ENCODE measurements around the gene U2AF2. TPM values are rescaled to one million over a fixed set of nuclear protein-coding genes. Genes with fewer than 3 reads are reported as not detected.

The U2AF2 gene
- polyA plus RNA-seq, 1 of the 3 experiments (the other 2 are of a cell fraction), result 321 TPM

DNA sequence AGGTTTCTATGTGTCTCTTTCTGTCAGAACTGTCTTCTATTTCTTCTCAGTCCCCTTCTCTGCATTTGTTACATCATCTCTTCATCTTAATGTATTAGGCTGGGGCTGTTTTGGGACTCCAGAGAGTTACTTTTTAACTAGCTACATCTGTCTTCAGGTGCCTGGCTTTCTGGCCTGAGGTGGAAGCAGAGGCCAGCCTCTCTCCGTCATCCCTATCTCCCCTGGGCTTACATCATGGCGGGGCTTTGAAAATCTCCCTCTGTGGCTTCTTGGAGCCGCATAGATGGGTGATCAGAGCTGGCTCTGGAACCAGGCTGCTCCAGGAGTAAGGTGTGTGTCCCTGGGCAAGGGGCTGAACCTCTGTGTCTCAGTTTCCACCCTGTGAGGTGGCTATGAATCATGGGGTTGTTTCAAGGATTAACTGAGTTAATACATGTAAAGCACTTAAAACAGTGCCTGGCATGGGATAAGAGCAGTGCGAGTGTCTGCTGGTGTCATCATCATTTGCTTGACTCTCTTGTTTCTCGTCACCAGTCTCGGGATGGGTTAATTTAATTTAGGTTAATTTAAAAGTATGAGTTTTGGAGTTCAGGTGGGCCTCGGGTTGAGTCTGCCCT is 22.2 kb downstream of the U2AF2 start:
- ChIA-PET CTCF (interaction anchor here (1.0 kb wide), 1 partner anchor 23 kb away, joined by 4 read pairs; no protein-coding TSS in a partner anchor), POLR2A (no interaction called here)
- peaks cover 92% of the 10 kb centered on the region for H3K79me2 ChIP-seq (ENCODE audit: insufficient read depth)
- no peaks in the 10 kb centered on the region for H3K9me3 ChIP-seq
- peaks cover 26 to 48% of the 10 kb centered on the region in 2 experiments for H3K36me3 ChIP-seq (replicated peaks in 1 of 2; ENCODE audit: control insufficient read depth in 1 of 2, insufficient read depth in 2 of 2, low read length in 1 of 2)
- H3K9me2 ChIP-seq, result no peaks in the 10 kb centered on the region
- peak overlapping the region; percentile 87; the same call in 1 of the 2 replicates for H3K9ac ChIP-seq
- H3K27me3 ChIP-seq (ENCODE audit: insufficient read depth), result no peaks in the 10 kb centered on the region
- peaks cover 78% of the 10 kb centered on the region for H4K20me1 ChIP-seq (ENCODE audit: insufficient read depth)
- TF ChIP-seq TCF12 (IDR thresholded peaks at IDR 0.05), result no peak
- 87% methylated on average over 7 of the region's 7 CpGs for WGBS (ENCODE audit: low lambda C conversion rate)
- peak overlapping the region; percentile 97 for H3K4me2 ChIP-seq
- no peak for DNase-seq
- peak overlapping the region; percentile 74 to 96; a peak in 3 of 4 replicates for H3K4me3 ChIP-seq (ENCODE audit: low read depth in 2 of 2, low read length in 1 of 2)
- peaks cover 21% of the 10 kb centered on the region for H3F3A ChIP-seq (replicated peaks; ENCODE audit: insufficient read depth)
- H3K4me1 ChIP-seq (ENCODE audit: control insufficient read depth in 1 of 2, insufficient read depth in 2 of 2, low read depth in 1 of 2, low read length in 1 of 2), result peaks cover 7 to 28% of the 10 kb centered on the region in 2 experiments; a peak in 3 of 4 replicates
- H2AFZ ChIP-seq (ENCODE audit: low read depth), result no peak overlapping the region
- H3K27ac ChIP-seq (ENCODE audit: low read depth in 2 of 2, low read length in 1 of 2), result no peak overlapping the region; a peak in 1 of 4 replicates

DNA sequence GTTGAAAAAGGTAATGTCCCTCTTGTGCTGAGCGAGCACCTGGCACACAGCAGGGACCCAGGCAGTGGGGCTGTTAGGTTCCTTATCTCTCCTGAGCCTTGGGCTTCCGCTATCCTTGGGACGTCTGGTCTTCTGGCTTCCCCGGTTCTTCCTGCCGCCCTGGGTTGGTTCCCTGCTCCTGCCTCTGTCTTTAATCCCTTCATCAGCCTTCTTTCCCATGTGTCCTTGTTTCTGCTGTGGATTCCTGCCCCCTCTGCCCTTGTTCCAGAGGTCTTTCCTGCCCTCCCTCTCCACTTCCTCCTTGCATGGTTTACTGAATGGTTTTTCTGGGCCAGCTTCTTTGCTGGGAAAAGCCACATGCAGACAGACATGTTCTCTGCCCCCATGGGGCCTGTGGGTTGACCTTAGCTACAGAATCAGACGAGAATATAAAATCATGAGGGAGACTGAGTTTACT is 22.8 kb downstream of the U2AF2 start:
- H3K4me2 ChIP-seq, result peak overlapping the region; percentile 97; the same call in 1 of the 2 replicates
- peaks cover 92% of the 10 kb centered on the region for H3K79me2 ChIP-seq (ENCODE audit: insufficient read depth)
- CTCF ChIA-PET, result no interaction called here
- H3K4me1 ChIP-seq (ENCODE audit: control insufficient read depth in 1 of 2, insufficient read depth in 2 of 2, low read depth in 1 of 2, low read length in 1 of 2), result peaks cover 2 to 28% of the 10 kb centered on the region in 2 experiments; a peak in 3 of 4 replicates
- no peaks in the 10 kb centered on the region for H3K9me2 ChIP-seq
- no peak overlapping the region for H3K4me3 ChIP-seq (ENCODE audit: low read depth in 2 of 2, low read length in 1 of 2)
- H3F3A ChIP-seq (replicated peaks; ENCODE audit: insufficient read depth), result peaks cover 15% of the 10 kb centered on the region
- no peak overlapping the region for H3K27ac ChIP-seq (ENCODE audit: low read depth in 2 of 2, low read length in 1 of 2)
- no peaks in the 10 kb centered on the region for H3K27me3 ChIP-seq (ENCODE audit: insufficient read depth)
- peaks cover 26 to 43% of the 10 kb centered on the region in 2 experiments for H3K36me3 ChIP-seq (replicated peaks in 1 of 2; ENCODE audit: control insufficient read depth in 1 of 2, insufficient read depth in 2 of 2, low read length in 1 of 2)
- no peak for DNase-seq
- POLR2A ChIA-PET, result no interaction called here
- WGBS (ENCODE audit: low lambda C conversion rate), result 97% methylated on average over 6 of the region's 6 CpGs
- H3K9ac ChIP-seq, result no peak overlapping the region
- H4K20me1 ChIP-seq (ENCODE audit: insufficient read depth), result peaks cover 76% of the 10 kb centered on the region
- no peaks in the 10 kb centered on the region for H3K9me3 ChIP-seq
- TF ChIP-seq TCF12 (IDR thresholded peaks at IDR 0.05) (no peak), GATA2 (CRISPR knock-in tag; IDR thresholded peaks at IDR 0.05) (no peak), RXRA (IDR thresholded peaks at IDR 0.05; ENCODE audit: borderline replicate concordance, low read depth) (no peak), TEAD4 (IDR thresholded peaks at IDR 0.05; ENCODE audit: borderline replicate concordance, insufficient read depth) (no peak), SIN3A (IDR thresholded peaks at IDR 0.05; ENCODE audit: borderline replicate concordance, low read depth, low read length) (no peak), EP300 (IDR thresholded peaks at IDR 0.05; ENCODE audit: borderline replicate concordance in 1 of 2, low read depth in 1 of 2, low read length in 1 of 2) (no peak), NRF1 (IDR thresholded peaks at IDR 0.05; ENCODE audit: low read depth, low read length) (no peak), EZH2phosphoT487 (IDR thresholded peaks at IDR 0.05; ENCODE audit: borderline replicate concordance, low read depth) (no peak), MEF2A (IDR thresholded peaks at IDR 0.05; ENCODE audit: borderline replicate concordance, low read depth) (no peak), ELF1 (IDR thresholded peaks at IDR 0.05) (no peak), YY1 (IDR thresholded peaks at IDR 0.05; ENCODE audit: low read depth) (no peak), RCOR1 (IDR thresholded peaks at IDR 0.05; ENCODE audit: low read length) (no peak)
- TF ChIP-seq, protein P1, sequence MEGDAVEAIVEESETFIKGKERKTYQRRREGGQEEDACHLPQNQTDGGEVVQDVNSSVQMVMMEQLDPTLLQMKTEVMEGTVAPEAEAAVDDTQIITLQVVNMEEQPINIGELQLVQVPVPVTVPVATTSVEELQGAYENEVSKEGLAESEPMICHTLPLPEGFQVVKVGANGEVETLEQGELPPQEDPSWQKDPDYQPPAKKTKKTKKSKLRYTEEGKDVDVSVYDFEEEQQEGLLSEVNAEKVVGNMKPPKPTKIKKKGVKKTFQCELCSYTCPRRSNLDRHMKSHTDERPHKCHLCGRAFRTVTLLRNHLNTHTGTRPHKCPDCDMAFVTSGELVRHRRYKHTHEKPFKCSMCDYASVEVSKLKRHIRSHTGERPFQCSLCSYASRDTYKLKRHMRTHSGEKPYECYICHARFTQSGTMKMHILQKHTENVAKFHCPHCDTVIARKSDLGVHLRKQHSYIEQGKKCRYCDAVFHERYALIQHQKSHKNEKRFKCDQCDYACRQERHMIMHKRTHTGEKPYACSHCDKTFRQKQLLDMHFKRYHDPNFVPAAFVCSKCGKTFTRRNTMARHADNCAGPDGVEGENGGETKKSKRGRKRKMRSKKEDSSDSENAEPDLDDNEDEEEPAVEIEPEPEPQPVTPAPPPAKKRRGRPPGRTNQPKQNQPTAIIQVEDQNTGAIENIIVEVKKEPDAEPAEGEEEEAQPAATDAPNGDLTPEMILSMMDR (IDR thresholded peaks at IDR 0.05), result no peak
- TF ChIP-seq, protein P2, sequence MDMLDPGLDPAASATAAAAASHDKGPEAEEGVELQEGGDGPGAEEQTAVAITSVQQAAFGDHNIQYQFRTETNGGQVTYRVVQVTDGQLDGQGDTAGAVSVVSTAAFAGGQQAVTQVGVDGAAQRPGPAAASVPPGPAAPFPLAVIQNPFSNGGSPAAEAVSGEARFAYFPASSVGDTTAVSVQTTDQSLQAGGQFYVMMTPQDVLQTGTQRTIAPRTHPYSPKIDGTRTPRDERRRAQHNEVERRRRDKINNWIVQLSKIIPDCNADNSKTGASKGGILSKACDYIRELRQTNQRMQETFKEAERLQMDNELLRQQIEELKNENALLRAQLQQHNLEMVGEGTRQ (IDR thresholded peaks at IDR 0.05; ENCODE audit: borderline replicate concordance, low read depth, low read length), result no peak
- TF ChIP-seq, protein P3, sequence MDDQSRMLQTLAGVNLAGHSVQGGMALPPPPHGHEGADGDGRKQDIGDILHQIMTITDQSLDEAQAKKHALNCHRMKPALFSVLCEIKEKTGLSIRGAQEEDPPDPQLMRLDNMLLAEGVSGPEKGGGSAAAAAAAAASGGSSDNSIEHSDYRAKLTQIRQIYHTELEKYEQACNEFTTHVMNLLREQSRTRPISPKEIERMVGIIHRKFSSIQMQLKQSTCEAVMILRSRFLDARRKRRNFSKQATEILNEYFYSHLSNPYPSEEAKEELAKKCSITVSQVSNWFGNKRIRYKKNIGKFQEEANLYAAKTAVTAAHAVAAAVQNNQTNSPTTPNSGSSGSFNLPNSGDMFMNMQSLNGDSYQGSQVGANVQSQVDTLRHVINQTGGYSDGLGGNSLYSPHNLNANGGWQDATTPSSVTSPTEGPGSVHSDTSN (IDR thresholded peaks at IDR 0.05), result no peak
- TF ChIP-seq, protein P4, sequence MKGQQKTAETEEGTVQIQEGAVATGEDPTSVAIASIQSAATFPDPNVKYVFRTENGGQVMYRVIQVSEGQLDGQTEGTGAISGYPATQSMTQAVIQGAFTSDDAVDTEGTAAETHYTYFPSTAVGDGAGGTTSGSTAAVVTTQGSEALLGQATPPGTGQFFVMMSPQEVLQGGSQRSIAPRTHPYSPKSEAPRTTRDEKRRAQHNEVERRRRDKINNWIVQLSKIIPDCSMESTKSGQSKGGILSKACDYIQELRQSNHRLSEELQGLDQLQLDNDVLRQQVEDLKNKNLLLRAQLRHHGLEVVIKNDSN (IDR thresholded peaks at IDR 0.05; ENCODE audit: borderline replicate concordance, low read depth), result no peak
- TF ChIP-seq, protein P5, sequence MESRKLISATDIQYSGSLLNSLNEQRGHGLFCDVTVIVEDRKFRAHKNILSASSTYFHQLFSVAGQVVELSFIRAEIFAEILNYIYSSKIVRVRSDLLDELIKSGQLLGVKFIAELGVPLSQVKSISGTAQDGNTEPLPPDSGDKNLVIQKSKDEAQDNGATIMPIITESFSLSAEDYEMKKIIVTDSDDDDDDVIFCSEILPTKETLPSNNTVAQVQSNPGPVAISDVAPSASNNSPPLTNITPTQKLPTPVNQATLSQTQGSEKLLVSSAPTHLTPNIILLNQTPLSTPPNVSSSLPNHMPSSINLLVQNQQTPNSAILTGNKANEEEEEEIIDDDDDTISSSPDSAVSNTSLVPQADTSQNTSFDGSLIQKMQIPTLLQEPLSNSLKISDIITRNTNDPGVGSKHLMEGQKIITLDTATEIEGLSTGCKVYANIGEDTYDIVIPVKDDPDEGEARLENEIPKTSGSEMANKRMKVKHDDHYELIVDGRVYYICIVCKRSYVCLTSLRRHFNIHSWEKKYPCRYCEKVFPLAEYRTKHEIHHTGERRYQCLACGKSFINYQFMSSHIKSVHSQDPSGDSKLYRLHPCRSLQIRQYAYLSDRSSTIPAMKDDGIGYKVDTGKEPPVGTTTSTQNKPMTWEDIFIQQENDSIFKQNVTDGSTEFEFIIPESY (IDR thresholded peaks at IDR 0.05; ENCODE audit: borderline replicate concordance, low read depth), result no peak
- TF ChIP-seq, protein P6, sequence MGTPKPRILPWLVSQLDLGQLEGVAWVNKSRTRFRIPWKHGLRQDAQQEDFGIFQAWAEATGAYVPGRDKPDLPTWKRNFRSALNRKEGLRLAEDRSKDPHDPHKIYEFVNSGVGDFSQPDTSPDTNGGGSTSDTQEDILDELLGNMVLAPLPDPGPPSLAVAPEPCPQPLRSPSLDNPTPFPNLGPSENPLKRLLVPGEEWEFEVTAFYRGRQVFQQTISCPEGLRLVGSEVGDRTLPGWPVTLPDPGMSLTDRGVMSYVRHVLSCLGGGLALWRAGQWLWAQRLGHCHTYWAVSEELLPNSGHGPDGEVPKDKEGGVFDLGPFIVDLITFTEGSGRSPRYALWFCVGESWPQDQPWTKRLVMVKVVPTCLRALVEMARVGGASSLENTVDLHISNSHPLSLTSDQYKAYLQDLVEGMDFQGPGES (IDR thresholded peaks at IDR 0.05; ENCODE audit: low read depth, low read length), result no peak
- no peak overlapping the region for H2AFZ ChIP-seq (ENCODE audit: low read depth)
